IMR-90 (cell line): ENCODE measurements around the gene GLG1. TPM values are rescaled to one million over a fixed set of nuclear protein-coding genes. Genes with fewer than 3 reads are reported as not detected.

Source experiments
- ATAC-seq: fragments of 200-7000 bp; cut with Tn5 transposase; 2 replicates; pipeline ENCODE4 v1.9.1; 2020; ENCODE audit warnings: low read depth, mild to moderate bottlenecking, moderate library complexity
- BruUV-seq: library from RNA; stranded (reverse); fragments of 400-500 nt; replicated peaks from 2 replicates; lab custom pipeline; 2021; lab: Mats Ljungman, UMichigan
- CTCF ChIA-PET: fragments of 300-600 bp; formaldehyde crosslinking; extraction: SDS; loops from one replicate; lab custom pipeline; 2021; ENCODE audit warnings: antibody characterized with exemption; lab: Yijun Ruan, JAX
- POLR2A ChIA-PET: fragments of 300-600 bp; sonication (Branson Sonifier 250); formaldehyde crosslinking; loops from one replicate; lab custom pipeline; 2022; ENCODE audit warnings: antibody characterized with exemption; ENCODE audit not compliant: unreplicated experiment; lab: Charles Lee
- DNase-seq: peaks from one replicate; pipeline ENCODE4 v3.0.0; 2013
- H2AFZ ChIP-seq: replicated peaks from 2 replicates; pipeline ENCODE3; 2013; ENCODE audit warnings: low read length, mild to moderate bottlenecking; ENCODE audit not compliant: poor library complexity
- H2AK5ac ChIP-seq: 2 replicates; pipeline ENCODE4 v1.6.1; 2013; ENCODE audit warnings: low read depth, low read length, inconsistent platforms
- H2AK9ac ChIP-seq: replicated peaks from 2 replicates; pipeline ENCODE3; 2013; ENCODE audit warnings: mild to moderate bottlenecking, low read depth, low read length, moderate library complexity; ENCODE audit not compliant: poor library complexity
- H2BK120ac ChIP-seq: 2 replicates; pipeline ENCODE4 v1.6.1; 2013; ENCODE audit warnings: low read depth, low read length, inconsistent platforms
- H2BK15ac ChIP-seq: 3 replicates; pipeline ENCODE4 v1.6.1; 2013; ENCODE audit warnings: low read depth, low read length, inconsistent platforms
- H2BK20ac ChIP-seq: 2 replicates; pipeline ENCODE4 v1.6.1; 2013; ENCODE audit warnings: low read depth, mild to moderate bottlenecking, inconsistent platforms, low read length, moderate library complexity
- H2BK5ac ChIP-seq: 2 replicates; pipeline ENCODE4 v1.6.1; 2013; ENCODE audit warnings: mild to moderate bottlenecking, low read depth, low read length, inconsistent platforms; ENCODE audit not compliant: poor library complexity, severe bottlenecking
- H3K14ac ChIP-seq: replicated peaks from 2 replicates; pipeline ENCODE4 v1.6.1; 2013; ENCODE audit warnings: low read depth, low read length, inconsistent platforms
- H3K18ac ChIP-seq: 2 replicates; pipeline ENCODE4 v1.6.1; 2013; ENCODE audit warnings: low read depth, low read length, control low read depth
- H3K23ac ChIP-seq: 2 replicates; pipeline ENCODE4 v1.6.1; 2013; ENCODE audit warnings: low read depth, low read length, inconsistent platforms
- H3K27ac ChIP-seq: 2 replicates; pipeline ENCODE4 v1.5.1; 2013; ENCODE audit warnings: mild to moderate bottlenecking, control low read depth, low read length; ENCODE audit not compliant: insufficient read depth
- H3K27me3 ChIP-seq: 2 replicates; pipeline ENCODE4 v1.6.1; 2013; ENCODE audit warnings: low read length; ENCODE audit not compliant: control insufficient read depth, insufficient read depth
- H3K36me3 ChIP-seq: 2 replicates; pipeline ENCODE4 v1.6.1; 2013; ENCODE audit warnings: low read length, mixed read lengths; ENCODE audit not compliant: control insufficient read depth, insufficient read depth
- H3K4ac ChIP-seq: 2 replicates; pipeline ENCODE4 v1.6.1; 2013; ENCODE audit warnings: low read depth, low read length, inconsistent platforms
- H3K4me1 ChIP-seq: 2 replicates; pipeline ENCODE4 v1.6.1; 2013; ENCODE audit warnings: low read length, mixed read lengths; ENCODE audit not compliant: control insufficient read depth, insufficient read depth
- H3K4me2 ChIP-seq: 2 replicates; pipeline ENCODE4 v1.6.1; 2013; ENCODE audit warnings: low read depth, mild to moderate bottlenecking, control low read depth, low read length, moderate library complexity
- H3K4me3 ChIP-seq: 2 replicates; pipeline ENCODE4 v1.5.1; 2013; ENCODE audit warnings: low read depth, mild to moderate bottlenecking, control low read depth, low read length, moderate library complexity; ENCODE audit not compliant: insufficient read depth
- H3K56ac ChIP-seq: 2 replicates; pipeline ENCODE4 v1.6.1; 2013; ENCODE audit warnings: low read length, inconsistent platforms; ENCODE audit not compliant: insufficient read depth; ENCODE audit errors: extremely low read depth
- H3K79me1 ChIP-seq, 2 experiments: 2 replicates each; pipeline ENCODE4 v1.6.1; 2013; ENCODE audit warnings: low read length in 2 of 2, inconsistent platforms in 1 of 2, low read depth in 1 of 2
- H3K9ac ChIP-seq: 2 replicates; pipeline ENCODE4 v1.6.1; 2013; ENCODE audit warnings: low read depth, low read length, control low read depth
- H3K9me1 ChIP-seq: 2 replicates; pipeline ENCODE4 v1.6.1; 2013; ENCODE audit warnings: low read length, inconsistent platforms; ENCODE audit not compliant: insufficient read depth
- H3K9me3 ChIP-seq: 2 replicates; pipeline ENCODE4 v1.6.1; 2013; ENCODE audit warnings: low read length; ENCODE audit not compliant: control insufficient read depth, insufficient read depth
- H4K20me1 ChIP-seq: 2 replicates; pipeline ENCODE4 v1.6.1; 2013; ENCODE audit warnings: low read length, inconsistent platforms; ENCODE audit not compliant: insufficient read depth
- H4K5ac ChIP-seq: 2 replicates; pipeline ENCODE4 v1.6.1; 2013; ENCODE audit warnings: mild to moderate bottlenecking, low read depth, low read length, control low read depth
- H4K8ac ChIP-seq, 2 experiments: 2 replicates each; pipeline ENCODE4 v1.6.1; 2013; ENCODE audit warnings: low read depth in 2 of 2, low read length in 2 of 2, control low read depth in 1 of 2, inconsistent platforms in 1 of 2
- H4K91ac ChIP-seq: 2 replicates; pipeline ENCODE4 v1.6.1; 2013; ENCODE audit warnings: low read depth, low read length, inconsistent platforms; ENCODE audit not compliant: insufficient read depth
- BHLHE40 ChIP-seq: fragments of 150-350 bp; IDR thresholded peaks from 2 replicates; pipeline ENCODE4 v1.6.1; 2016; ENCODE audit warnings: mild to moderate bottlenecking, low read depth, low read length
- CEBPB ChIP-seq: IDR thresholded peaks from 2 replicates; pipeline ENCODE4 v1.6.1; 2012; ENCODE audit warnings: low read depth, low read length, improper control_type of control experiment
- CHD1 ChIP-seq: IDR thresholded peaks from 2 replicates; pipeline ENCODE4 v1.6.1; 2012; ENCODE audit warnings: low read depth, low read length, improper control_type of control experiment
- ELK1 ChIP-seq: fragments of 150-350 bp; IDR thresholded peaks from 2 replicates; pipeline ENCODE4 v1.6.1; 2016; ENCODE audit warnings: low read depth, mild to moderate bottlenecking, low read length, moderate library complexity, borderline replicate concordance
- FOS ChIP-seq: fragments of 150-350 bp; IDR thresholded peaks from 2 replicates; pipeline ENCODE4 v1.6.1; 2016; ENCODE audit warnings: low read depth, low read length
- MAFK ChIP-seq: IDR thresholded peaks from 2 replicates; pipeline ENCODE4 v1.6.1; 2012; ENCODE audit warnings: low read depth, low read length, improper control_type of control experiment
- MAZ ChIP-seq: IDR thresholded peaks from 2 replicates; pipeline ENCODE4 v1.6.1; 2012; ENCODE audit warnings: low read depth, mild to moderate bottlenecking, low read length, improper control_type of control experiment, moderate library complexity, borderline replicate concordance
- MXI1 ChIP-seq: IDR thresholded peaks from 2 replicates; pipeline ENCODE4 v1.6.1; 2012; ENCODE audit warnings: low read depth, mild to moderate bottlenecking, low read length, moderate library complexity, borderline replicate concordance
- NFE2L2 ChIP-seq: fragments of 150-350 bp; IDR thresholded peaks from 2 replicates; pipeline ENCODE4 v1.6.1; 2016; ENCODE audit warnings: low read depth, mild to moderate bottlenecking, low read length
- POLR2A ChIP-seq: IDR thresholded peaks from 2 replicates; pipeline ENCODE4 v1.6.1; 2012; ENCODE audit warnings: mild to moderate bottlenecking, low read depth, low read length
- RAD21 ChIP-seq: IDR thresholded peaks from 2 replicates; pipeline ENCODE4 v1.6.1; 2012; ENCODE audit warnings: low read length, improper control_type of control experiment
- RCOR1 ChIP-seq: IDR thresholded peaks from 2 replicates; pipeline ENCODE4 v1.6.1; 2012; ENCODE audit warnings: mild to moderate bottlenecking, low read length, improper control_type of control experiment; ENCODE audit not compliant: insufficient replicate concordance
- RFX5 ChIP-seq: IDR thresholded peaks from 2 replicates; pipeline ENCODE4 v1.8.0; 2012; ENCODE audit warnings: low read depth, mild to moderate bottlenecking, low read length, moderate library complexity
- SMC3 ChIP-seq: fragments of 150-350 bp; IDR thresholded peaks from 2 replicates; pipeline ENCODE4 v1.6.1; 2016; ENCODE audit warnings: low read depth, mild to moderate bottlenecking, antibody characterized with exemption, low read length, moderate library complexity
- WGBS, 2 experiments: methylation state at CpG; one replicate each; pipeline versions ENCODE4 v1.1.5 to v1.1.7; 2013; ENCODE audit warnings: missing lambda C conversion rate in 2 of 2; ENCODE audit not compliant: insufficient read length in 1 of 2; ENCODE audit errors: extremely low coverage in 2 of 2; 5-methylcytosine and 5-hydroxymethylcytosine counted together
- dilution Hi-C: fragments of 300-500 bp; cut with HindIII; formaldehyde crosslinking; loops from one replicate; pipeline ENCODE4 v1.14.3; 2018; ENCODE audit warnings: low sequenced_read_pairs; ENCODE audit not compliant: unreplicated experiment
- in situ Hi-C: fragments of 300-500 bp; cut with MboI; formaldehyde crosslinking; loops from 3 replicates; pipeline ENCODE4 v1.14.3; 2019; ENCODE audit warnings: low sequenced_read_pairs, inconsistent platforms, mixed read lengths
- intact Hi-C: fragments of 100-400 bp; cut with micrococcal nuclease; formaldehyde crosslinking; loops from 2 replicates; pipeline ENCODE4 v1.10.0; 2022
- polyA plus RNA-seq, 3 experiments: library from polyadenylated mRNA; depleted of rRNA; stranded (reverse); fragments of >200 nt; gene quantifications; 2 replicates each; pipeline ENCODE4 v1.2.3, GENCODE V29; 2012; ENCODE audit warnings: low replicate concordance in 1 of 3
- total RNA-seq: library from RNA; depleted of rRNA; stranded (reverse); fragments of >200 nt; gene quantifications from 2 replicates; pipeline ENCODE4 v1.2.3, GENCODE V29; 2012
- TF ChIP-seq, protein P1 (sequence below): conservative IDR thresholded peaks from 2 replicates; pipeline ENCODE4 v1.5.1; 2012; ENCODE audit warnings: mild to moderate bottlenecking, low read depth, low read length, improper control_type of control experiment
- TF ChIP-seq, protein P2 (sequence below): fragments of 150-350 bp; IDR thresholded peaks from 2 replicates; pipeline ENCODE4 v1.6.1; 2017; ENCODE audit warnings: mild to moderate bottlenecking, antibody characterized with exemption, low read length, low read depth

The GLG1 gene
- total and polyA plus RNA-seq, 2 of the 4 experiments (the other 2 are of a cell fraction): 91.0 to 107 TPM

DNA sequence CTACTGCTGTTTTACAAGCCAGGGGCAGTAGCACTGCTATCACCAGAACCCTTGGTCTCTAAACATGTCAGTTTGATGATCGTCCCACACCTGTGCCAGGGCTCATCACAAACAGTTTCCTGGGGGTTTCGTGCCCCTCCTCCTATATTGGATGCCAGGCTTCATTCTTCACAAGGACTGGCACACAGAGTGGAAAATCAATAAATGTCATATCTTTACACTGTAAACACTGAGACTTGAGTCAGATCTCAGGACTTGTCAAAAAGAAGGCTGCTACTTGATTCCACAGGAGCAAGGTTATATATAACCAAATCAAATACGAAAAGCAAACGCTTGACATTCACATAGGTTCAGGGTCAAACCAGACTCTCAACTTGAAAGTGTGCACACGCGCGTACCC is 146.4 kb downstream of the GLG1 start:
- H2AK5ac ChIP-seq: no peak overlapping the region
- POLR2A ChIA-PET: no interaction called here
- intact Hi-C loops: no loop called here

More for the DNA sequence above, 146.4 kb downstream of the GLG1 start:
- Histone ChIP-seq H3K18ac (no peak overlapping the region), H3K9me3 (no peaks in the 10 kb centered on the region), H3K56ac (no peak overlapping the region), H2BK5ac (no peak overlapping the region), H2AFZ (no peak overlapping the region), H4K8ac (no peak overlapping the region), H3K14ac (no peak overlapping the region), H4K91ac (no peak overlapping the region), H2BK15ac (no peak overlapping the region), H3K79me1 (no peaks in the 10 kb centered on the region; a peak in 2 of 4 replicates), H3K4me1 (no peaks in the 10 kb centered on the region), H3K36me3 (peaks cover 48% of the 10 kb centered on the region), H3K4me2 (no peak overlapping the region), H3K9ac (no peak overlapping the region), H4K5ac (no peak overlapping the region), H2BK20ac (no peak overlapping the region), H2AK9ac (no peak overlapping the region), H3K4me3 (no peak overlapping the region), H3K27ac (no peak overlapping the region), H4K20me1 (no peaks in the 10 kb centered on the region), H2BK120ac (no peak overlapping the region), H3K9me1 (no peaks in the 10 kb centered on the region; the same call in none of the 2 replicates), H3K23ac (no peak overlapping the region), H3K27me3 (no peaks in the 10 kb centered on the region), H3K4ac (no peak overlapping the region)
- dilution Hi-C loops: no loop called here
- WGBS, 2 experiments: no CpG with 5 or more reads among the region's 7 CpGs
- CTCF ChIA-PET: interaction anchor here (0.5 kb wide), 1 partner anchor 180 kb away, joined by 3 read pairs; no protein-coding TSS in a partner anchor
- ATAC-seq (no peak), DNase-seq (no peak)
- BruUV-seq: no TSS peak
- TF ChIP-seq CHD1 (no peak), FOS (no peak), CEBPB (no peak), SMC3 (no peak), POLR2A (no peak), MAZ (no peak), RCOR1 (no peak), NFE2L2 (no peak), ELK1 (no peak), BHLHE40 (no peak), RAD21 (no peak), RFX5 (no peak), MAFK (no peak), MXI1 (no peak)
- TF ChIP-seq, protein P1, sequence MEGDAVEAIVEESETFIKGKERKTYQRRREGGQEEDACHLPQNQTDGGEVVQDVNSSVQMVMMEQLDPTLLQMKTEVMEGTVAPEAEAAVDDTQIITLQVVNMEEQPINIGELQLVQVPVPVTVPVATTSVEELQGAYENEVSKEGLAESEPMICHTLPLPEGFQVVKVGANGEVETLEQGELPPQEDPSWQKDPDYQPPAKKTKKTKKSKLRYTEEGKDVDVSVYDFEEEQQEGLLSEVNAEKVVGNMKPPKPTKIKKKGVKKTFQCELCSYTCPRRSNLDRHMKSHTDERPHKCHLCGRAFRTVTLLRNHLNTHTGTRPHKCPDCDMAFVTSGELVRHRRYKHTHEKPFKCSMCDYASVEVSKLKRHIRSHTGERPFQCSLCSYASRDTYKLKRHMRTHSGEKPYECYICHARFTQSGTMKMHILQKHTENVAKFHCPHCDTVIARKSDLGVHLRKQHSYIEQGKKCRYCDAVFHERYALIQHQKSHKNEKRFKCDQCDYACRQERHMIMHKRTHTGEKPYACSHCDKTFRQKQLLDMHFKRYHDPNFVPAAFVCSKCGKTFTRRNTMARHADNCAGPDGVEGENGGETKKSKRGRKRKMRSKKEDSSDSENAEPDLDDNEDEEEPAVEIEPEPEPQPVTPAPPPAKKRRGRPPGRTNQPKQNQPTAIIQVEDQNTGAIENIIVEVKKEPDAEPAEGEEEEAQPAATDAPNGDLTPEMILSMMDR: no peak
- TF ChIP-seq, protein P2, sequence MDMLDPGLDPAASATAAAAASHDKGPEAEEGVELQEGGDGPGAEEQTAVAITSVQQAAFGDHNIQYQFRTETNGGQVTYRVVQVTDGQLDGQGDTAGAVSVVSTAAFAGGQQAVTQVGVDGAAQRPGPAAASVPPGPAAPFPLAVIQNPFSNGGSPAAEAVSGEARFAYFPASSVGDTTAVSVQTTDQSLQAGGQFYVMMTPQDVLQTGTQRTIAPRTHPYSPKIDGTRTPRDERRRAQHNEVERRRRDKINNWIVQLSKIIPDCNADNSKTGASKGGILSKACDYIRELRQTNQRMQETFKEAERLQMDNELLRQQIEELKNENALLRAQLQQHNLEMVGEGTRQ: no peak
- in situ Hi-C loops: no loop called here
